Stimulated activated CD8-positive, alpha-beta memory T cell treated with anti-CD3 and anti-CD28 coated beads, Interleukin-4, amount 100 ng/mL, for 24 hours (primary cell): ENCODE data around the gene GGA3.

Source experiments
- DNase-seq: peaks from one replicate; pipeline ENCODE4 v3.0.0-alpha.2; 2020; ENCODE audit warnings: low read depth

Gene GGA3

DNA sequence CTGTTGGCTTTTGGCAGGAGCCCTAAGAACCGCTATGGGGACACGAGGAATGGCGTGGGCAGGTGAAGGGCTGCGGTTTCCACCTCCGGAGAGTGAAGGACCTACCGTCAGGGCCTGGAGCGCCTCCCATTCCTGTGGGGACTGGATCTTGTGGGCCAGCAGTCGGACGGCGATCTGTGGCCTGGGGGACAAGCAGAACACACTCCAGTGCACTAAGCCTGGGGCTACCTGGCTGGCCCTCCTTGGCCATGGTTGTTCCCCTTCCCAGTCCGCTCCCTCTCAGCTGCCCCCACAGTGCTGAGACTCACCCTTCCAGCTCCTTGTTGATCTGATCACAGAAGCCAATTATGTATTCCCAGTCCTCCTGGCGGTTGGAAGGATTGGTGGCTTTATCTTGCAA lies 15.0 kb downstream of the GGA3 start:
- DNase-seq: no peak

DNA sequence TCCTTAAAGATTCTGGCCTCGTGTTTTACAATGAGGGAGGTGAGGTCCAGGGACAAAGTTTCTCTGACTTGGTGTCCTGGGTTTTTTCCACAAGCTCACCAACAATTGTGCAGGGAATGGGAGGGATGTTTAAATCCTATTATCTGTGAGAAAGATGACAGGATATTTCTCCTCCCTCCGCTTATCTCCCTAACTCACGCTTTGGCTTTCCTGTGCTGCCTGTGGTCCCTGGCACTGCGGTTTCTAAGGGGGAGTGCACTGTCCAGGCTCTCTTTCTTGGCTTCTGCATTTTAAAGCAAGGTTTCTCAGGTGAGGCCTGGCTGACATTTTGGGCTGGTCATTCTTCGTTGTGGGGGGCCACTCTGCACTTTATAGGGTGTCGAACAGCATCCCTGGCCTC lies 16.4 kb downstream of the GGA3 start:
- no peak for DNase-seq

DNA sequence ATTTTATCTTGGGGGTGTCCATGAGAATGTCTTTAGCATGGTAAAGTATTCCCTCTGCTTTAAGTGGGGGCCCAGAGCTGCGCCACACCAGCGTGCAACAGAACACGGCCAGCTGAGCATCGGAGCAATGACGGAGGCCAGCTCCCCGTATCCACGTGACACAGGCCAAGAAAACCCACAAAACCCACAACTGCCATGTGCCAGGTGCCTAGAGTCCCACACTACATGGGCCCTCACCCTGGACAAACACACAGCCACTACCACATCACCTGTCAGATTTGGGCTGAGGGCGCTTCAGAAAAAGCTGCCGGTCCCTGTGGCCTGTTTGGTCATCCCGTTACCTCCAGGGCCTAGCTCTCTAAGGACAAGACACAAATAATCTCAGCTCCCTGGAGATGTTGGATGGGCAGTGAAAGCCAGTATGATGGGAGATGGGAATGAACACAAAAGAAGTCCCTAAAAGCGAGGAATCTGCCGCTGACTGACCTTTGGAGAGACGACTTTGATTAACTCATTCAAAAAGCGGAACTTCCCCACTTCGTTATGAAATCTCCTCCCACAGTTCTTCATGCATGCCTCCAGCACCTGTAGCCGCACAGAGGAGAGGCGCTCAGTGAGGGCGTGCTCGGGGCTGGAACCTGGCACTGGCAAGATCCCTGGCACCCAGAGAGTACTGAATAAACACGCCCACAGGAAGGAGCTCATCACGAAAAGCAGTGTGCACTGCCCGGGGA lies 17.1 kb downstream of the GGA3 start:
- DNase-seq: no peak

DNA sequence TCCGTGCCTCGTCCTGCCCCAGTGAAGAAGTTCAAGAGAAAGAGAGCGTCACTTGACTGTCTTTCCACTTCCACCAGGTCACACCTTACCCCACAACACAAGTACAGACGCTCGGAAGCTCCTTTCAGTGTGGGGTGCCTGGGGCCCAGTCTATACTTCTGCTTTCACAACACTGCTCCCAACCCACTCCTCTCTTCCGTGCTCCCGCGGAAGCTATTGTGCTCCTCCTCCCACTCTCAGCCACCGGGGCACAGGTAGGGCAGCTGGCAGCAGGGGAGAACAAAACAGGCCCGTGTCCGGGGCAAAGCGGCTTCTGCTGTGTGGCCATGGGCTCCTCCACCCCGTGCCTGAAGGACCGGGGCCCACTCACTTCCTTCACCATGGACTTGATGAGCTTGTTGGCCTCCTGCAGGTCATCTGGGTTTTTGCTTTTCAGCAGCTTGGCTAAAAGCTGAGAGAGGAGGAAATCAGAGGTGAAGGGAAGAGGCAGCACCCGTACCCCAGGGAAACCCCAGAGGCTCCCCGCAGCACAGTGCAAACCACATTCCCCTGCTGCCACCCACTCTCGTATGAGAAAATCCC lies 18.9 kb downstream of the GGA3 start:
- DNase-seq: no peak

DNA sequence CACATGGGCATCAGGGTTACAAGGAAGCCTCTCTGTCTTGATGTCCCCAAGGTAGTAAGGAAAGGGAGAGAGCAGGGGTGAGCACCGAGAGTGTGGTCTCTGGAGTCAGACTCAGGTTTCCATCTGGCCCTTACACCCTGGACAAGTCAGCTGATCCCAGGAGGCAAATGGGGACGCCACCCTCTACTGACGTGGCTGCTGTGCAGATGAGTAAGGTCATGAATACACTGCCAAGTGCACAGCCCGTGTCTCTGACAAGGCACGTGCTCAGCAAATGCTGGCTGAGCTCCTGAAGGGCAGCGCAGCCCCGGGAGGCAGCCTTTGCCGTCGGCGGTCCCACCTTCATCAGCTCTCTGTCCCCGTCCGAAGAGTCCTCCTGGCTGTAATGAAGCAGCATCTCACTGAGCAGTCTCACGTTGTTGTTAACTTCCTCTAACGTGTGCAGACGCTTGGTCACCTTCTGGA lies 19.4 kb downstream of the GGA3 start:
- DNase-seq: no peak

DNA sequence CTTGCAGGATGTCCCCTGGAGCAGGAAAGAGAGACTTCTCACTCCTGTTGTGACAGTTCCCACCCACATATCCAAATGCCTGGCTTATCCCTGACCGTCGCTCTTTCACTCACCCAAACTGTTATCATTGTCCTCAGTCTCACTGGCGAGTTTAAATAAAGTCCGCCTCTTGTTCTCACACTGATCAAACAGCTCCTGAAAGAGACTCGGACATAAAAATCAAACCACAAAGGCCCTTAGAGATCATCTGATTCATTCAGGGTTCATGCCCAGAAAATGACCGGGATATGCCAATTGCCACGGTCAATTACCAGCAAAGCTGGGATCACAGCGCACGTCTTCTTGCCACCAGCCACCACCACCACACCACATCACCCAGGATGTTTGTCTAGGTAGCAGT lies 19.9 kb downstream of the GGA3 start:
- DNase-seq: no peak

DNA sequence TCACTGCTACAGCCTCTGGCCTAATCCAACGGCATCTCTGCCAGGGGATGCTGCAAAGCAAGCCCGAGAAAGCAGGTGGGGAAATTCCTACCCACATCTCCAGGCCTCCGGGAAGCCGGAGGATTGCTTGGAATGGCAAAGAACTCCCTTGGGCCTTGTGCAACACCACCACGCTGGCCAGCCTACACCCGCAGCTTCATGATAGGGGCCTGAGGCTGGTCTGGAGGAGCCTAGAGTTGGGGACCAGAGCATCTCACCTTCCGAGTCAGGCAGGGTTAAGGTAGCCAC lies 20.3 kb downstream of the GGA3 start:
- DNase-seq: no peak

DNA sequence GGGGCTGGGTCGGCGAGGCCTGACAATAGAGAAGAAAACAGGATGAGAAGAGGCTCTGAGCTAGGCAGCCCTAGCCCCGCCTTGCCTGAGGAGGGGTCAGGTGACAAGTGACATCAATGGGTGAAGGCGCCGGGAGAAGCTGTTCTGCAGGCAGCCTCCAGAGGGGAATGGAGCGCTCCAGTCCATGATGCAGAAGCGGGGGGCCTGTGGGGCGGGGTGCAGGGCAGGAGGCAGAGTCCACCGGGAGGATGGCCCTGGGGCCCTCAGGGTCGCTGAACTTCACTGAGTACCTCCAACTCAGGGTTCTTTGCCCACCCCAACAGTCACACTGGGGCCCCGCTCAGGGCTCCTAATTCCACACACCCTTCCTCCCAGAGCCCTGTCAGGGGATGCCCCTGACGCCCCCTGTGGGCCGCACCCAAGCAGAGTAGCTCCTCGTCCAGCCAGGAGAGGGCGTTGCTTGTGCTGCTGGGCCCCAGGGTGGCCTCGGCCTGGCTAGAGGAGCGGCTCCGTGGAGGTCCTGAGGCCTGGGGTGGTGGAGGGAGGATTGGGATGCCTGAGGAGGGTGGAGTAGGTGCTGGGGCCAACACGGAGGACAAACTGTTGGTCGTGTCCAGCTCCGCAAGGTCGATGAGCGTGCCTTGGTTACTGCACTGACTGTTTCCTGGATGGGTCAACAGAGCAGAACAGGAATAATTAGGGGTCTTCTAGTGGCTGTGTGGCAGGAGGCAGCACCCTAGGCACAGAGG lies 20.8 kb downstream of the GGA3 start:
- DNase-seq: no peak

DNA sequence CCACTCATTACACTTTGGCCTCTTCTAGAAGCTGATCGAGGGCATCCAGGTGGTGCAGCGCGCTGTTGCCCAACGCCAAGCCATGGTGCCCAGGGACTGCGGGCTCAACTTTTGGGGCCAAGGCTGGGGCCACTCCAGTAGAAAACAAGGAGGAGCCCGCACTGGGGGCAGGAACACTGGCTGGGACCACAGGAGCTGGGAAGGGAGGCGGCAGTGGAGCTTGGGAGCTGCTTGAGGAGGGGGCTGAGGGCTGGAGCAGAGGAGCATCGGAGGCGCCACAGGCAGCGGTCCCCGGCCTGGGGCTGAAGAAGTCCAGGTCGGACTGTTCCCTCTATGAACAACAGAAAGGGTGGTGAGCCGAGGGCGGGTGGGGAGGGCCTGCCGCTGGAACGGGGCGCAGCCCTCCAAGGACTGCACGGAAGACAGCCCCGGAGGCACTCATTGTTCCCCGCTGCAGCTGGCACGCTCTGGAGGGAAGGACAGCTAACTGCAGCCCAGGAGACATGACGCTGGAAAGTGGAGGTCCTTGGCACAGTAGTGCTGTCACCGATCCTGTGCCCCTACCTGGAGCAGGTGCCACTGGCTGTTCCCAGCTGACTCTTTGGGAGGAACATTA lies 21.5 kb downstream of the GGA3 start:
- DNase-seq: no peak

DNA sequence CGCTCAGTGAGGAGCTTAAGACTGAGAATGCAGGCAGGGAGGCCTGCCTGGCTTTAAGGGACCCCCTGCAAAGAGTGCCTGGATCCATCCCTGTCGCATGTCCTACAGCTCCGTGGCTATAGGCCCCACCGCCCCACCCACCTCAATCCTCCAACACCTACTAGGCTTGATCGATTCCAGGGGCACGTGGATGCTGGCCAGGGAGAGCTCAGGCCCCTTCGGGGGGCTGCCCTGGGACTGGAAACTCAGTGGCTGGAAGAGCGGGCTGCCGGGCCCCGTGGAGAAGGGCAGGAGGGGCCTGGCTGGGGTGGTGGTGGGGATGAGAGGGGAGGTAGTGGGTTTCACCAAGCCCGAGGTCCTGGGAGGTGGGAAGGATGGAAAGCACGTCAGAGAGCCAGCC lies 22.2 kb downstream of the GGA3 start:
- DNase-seq: no peak

DNA sequence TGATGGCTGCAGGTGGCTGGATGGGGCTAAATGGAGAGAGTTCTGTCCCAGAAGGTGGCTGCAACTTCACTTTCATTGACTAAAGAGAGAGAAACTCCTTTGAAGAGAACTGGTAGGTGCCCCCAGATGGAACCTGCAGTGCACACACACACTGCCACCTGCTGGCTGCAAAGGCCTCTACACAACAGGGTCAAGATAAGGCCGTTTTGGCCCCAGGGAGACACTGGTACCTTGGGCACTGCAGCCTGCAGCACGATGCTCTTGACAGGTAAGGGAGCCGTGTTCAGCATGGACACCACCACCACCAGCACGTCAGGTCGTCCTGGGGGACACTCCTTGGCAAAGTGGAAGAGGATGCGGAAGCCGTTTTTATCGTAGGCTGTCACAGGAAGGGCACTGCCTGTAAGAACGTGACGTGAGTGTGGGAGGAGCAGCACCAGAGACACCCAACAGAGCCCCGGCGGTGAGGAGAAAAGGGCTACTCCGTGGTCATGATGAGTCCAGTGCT lies 22.7 kb downstream of the GGA3 start:
- DNase-seq: no peak

DNA sequence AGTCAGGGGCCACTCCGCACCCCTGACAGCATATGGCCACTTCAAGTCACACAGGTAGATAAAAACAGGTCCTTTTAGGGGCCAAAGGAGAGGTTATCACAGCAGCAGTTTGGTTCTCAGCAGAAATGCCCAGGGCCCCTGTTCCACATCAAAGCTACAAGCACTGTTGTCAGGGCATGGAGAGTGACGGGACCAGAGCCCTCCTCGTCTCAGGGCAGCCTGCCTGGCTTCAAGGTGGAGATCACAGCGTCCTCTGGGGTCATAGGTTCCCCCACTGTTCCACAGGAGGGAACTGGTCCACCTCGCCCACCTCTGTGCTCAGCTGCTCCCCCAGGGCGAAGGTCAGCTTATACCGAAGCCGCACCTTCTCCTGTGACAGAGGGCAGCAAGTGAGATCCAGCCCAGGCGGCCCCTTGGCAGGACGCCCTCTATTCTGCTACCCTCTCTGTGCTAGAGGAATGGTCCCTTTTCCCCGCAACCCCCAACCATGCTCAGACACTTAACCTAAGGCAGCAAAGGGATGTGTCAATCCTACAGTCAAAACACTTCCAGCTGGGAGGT lies 23.3 kb downstream of the GGA3 start:
- DNase-seq: no peak

DNA sequence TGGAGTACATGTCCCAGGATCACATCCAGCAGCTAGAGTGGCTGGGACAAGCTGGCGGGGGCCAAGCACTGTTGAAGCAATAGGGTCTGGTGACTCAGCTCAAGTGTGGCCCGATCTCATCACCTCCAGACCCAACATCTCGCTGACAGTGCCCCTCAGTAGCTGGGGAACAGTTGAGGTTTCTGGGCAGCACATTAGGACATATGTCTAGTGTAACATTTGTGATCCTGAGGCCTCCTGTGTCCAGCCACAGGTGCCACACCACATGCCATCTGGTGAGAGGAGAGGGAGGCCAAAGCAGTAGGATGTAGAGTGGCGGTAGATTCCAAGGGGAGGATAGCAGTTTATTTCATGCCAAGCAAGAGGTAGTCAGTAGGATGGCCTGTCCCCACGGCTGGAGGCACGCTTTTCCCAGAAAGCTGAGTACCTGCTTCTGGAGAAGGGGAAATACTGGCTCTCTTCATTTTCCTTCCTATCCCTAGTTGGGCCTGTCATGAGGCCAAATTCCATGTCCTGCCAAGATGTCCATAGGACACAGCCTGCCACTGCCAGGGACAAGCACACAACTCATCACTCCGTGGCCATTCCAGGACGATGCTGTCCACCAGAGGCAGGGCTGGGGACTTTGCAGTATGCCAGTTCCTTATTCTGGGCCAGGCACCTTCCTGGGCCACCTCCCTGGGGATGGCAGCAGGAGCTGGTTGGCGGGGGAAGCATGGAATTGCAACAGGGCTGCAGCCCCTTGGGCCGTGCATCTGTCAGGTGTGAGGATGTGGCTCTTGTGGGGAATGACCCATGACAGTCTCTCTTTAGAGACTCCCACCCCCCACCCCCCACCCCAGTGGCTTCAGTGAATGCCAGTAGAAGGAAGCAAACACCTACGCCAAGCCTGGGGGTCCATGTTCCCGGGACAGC lies 24.0 kb downstream of the GGA3 start:
- no peak for DNase-seq

DNA sequence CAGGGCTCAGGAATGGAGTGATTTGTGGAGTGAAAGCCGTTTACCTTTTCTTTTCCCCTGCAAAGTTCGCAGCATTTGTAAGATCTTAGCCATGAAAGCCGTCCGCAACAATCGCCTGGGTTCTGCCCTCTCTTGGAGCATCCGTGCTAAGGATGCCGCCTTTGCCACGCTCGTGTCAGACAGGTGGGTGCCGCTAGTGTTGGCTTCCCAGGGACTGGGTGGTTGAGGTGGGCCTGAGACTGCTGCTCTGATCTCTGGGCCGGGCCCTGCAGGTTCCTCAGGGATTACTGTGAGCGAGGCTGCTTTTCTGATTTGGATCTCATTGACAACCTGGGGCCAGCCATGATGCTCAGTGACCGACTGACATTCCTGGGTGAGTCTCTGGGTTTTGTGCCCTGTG lies 28.6 kb downstream of the GGA3 start:
- DNase-seq: no peak

DNA sequence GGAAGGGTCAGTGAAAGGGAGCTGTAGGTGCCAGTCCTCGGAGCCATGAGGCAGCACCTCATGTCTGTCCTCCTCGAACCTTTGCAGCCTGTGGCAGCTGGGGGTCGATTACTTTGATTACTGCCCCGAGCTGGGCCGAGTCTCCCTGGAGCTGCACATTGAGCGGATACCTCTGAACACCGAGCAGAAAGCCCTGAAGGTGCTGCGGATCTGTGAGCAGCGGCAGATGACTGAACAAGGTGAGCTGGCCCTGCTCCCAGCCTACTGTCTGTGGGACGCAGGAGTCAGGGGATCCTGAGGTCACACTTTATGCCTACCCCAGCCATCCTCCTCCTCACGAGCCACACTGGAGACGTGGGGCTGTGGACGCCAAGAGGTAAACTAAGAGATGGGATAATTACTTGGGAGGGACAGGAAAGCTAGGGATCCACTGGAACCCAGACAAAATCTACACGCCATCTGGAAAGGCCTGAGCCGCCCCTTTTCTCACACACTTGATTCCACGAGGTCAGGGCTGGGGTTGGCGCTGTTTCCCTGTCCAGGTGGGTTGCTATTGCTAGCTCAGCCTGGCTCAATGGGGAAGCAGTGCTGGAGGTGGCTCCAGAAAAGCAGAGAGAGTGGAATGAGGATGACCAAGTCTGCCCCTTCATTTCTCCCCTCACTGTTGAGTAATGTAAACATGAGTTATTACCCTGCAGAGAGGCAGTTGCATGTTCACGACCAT lies 29.5 kb downstream of the GGA3 start:
- DNase-seq: no peak

DNA sequence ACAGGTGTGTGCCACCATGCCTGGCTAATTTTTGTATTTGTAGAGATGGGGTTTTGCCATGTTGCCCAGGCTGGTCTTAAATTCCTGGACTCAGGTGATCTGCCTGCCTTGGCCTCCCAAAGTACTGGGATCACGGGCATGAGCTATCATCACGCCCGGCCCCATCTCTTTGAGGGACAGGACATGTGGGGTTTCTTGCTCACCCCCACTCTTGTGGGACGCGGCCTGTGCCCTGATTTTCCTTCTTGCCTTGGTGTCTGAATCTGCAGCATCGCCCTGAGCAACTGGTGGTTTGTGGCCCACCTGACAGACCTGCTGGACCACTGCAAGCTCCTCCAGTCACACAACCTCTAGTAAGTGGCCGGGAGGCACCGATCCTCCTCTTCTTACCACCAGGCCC lies 30.3 kb downstream of the GGA3 start:
- no peak for DNase-seq

DNA sequence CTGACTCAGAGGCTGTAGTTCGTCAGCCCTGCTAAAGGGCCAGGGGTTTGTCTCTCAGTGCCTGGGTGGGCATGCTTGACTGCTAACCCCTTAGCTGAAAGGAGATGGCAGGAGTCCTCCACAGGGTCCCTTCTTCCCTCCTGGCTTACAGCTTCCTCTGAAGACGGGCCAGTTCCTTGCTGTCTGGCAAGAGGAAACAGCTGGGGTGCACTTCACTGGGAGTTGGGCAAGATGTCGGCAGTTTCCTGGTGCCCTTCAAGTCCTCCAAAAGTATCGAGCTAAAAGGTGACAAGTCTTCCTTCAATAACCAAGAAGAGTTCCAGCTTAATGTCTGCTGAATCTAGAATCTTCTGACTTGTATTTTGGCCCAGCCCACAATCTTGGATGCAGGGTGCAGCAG lies 32.6 kb downstream of the GGA3 start:
- no peak for DNase-seq

DNA sequence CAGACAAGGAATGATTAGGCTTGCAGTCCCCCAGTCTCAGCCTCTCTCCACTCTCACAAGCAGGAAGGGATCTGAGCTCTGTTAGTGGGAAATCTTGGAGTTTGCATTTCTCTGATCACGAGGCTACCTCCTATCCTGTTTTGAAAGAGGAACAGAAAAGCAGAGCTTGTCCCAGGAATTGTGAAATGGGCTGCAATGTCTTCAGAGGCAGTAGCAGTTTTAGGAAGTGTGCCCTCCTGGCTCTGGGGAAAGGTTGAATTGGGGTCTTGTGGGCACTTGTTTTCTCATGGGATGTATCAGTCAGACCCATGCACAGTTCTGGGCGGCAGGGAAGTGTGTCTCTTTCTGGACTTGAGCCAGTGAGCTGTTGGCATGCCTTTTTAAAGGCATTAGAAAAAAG lies 33.1 kb downstream of the GGA3 start:
- DNase-seq: no peak

DNA sequence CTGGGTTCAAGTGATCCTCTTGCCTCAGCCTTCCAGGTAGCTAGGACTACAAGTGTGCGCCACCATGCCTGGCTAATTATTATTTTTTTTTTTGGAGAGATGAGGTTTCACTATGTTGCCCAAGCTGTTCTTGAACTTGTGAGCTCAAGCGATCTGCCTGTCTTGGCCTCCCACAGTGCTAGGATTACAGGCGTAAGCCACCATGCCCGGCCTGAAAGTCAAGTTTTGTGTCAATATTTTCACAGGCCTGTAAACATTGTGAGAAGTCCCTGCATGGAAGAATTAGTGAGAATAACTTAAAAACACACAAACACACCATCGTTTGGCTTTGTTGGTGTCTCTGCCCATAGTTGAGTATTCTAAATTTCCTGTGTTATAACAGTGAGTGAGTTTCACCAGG lies 33.7 kb downstream of the GGA3 start:
- DNase-seq: no peak

DNA sequence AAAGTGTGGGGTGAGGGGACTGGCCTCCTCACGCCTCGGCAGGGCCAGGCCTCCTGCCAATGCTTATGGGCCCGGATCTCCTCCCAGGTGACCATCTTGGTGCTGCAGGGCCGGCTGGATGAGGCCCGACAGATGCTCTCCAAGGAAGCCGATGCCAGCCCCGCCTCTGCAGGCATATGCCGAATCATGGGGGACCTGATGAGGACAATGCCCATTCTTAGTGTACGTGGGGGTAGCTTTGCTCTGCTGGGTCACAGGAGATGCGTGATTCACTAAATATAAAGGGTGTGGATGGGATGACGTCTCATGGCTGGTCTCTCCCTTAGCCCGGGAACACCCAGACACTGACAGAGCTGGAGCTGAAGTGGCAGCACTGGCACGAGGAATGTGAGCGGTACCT lies 36.4 kb downstream of the GGA3 start:
- DNase-seq: no peak

DNA sequence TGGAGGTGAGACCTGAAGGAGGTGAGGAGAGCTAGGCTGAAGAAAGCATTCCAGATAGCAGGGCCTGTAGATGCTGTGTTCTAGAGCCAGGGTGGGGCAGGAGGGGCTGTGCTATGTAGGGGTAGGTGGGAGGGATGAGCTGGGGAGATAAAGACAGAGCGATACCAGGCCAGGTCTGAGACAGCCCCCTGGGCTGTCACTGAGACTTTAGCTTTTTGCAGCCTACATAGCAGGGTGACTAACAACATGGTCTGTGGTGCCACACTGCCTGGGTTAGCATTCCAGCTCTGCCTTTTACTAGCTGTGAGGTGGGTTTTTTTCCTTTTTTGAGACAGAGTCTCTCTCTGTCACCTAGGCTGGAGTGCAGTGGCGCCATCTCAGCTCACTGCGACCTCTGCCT lies 41.6 kb downstream of the GGA3 start:
- DNase-seq: no peak
